ENCODE data around the gene S100A7. TPM values are rescaled to one million over a fixed set of nuclear protein-coding genes. Genes with fewer than 3 reads are reported as not detected.
"Not testable (repeated sequence)": the region's sequence is repeated elsewhere in the genome, so short reads cannot be mapped to it uniquely, and the experiment has no call there.

The S100A7 gene
- total RNA-seq, 1 experiment from 2014 or later = not detected

GRCh38 chr1:153466908-153467307 lies 6.5 kb upstream of the S100A7 start:
- ChIA-PET POLR2A (ENCODE audit: low non-redundant PET) (no interaction called here), CTCF (interaction anchor here (3.6 kb wide), 1 partner anchor 28 kb away, joined by 16 read pairs; no protein-coding TSS in a partner anchor)
- BruUV-seq (replicated peaks) = no TSS peak
- Histone ChIP-seq H3K9me3 (ENCODE audit: low read depth, low read length, poor library complexity, severe bottlenecking) (no peaks in the 10 kb centered on the region), H3K4me3 (ENCODE audit: low read depth, low read length, poor library complexity, severe bottlenecking) (no peak overlapping the region), H3K4me1 (ENCODE audit: insufficient read depth, low read length, poor library complexity, severe bottlenecking) (no peaks in the 10 kb centered on the region), H3K27ac (ENCODE audit: low read depth, low read length, poor library complexity, severe bottlenecking) (no peak overlapping the region), H3K27me3 (replicated peaks; ENCODE audit: insufficient read depth, low read depth, low read length, poor library complexity) (peaks cover 43% of the 10 kb centered on the region), H3K36me3 (ENCODE audit: insufficient read depth, low read length, poor library complexity, severe bottlenecking) (no peaks in the 10 kb centered on the region)
- intact Hi-C loops (cut with micrococcal nuclease; ENCODE audit: unreplicated experiment) = loop anchor here (5.0 kb wide), 1 partner anchor 45 kb away; no protein-coding TSS in a partner anchor
- DNase-seq (ENCODE audit: low spot score) = no peak
- TF ChIP-seq EZH2 (IDR thresholded peaks at IDR 0.05; ENCODE audit: borderline replicate concordance, low read depth, low read length, poor library complexity, severe bottlenecking) (no peak), CTCF (conservative IDR thresholded peaks at IDR 0.05; ENCODE audit: low read depth, low read length) (no peak)

- CTCF ChIA-PET = interaction anchor here (0.6 to 3.6 kb wide), 4 partner anchors 29 to 238 kb away, joined by 3 to 16 read pairs (median 6); no protein-coding TSS in a partner anchor
- POLR2A ChIA-PET (ENCODE audit: low non-redundant PET) = interaction anchor here (0.6 kb wide), 1 partner anchor 466 kb away, joined by 5 read pairs; no protein-coding TSS in a partner anchor
- H3K27me3 ChIP-seq (replicated peaks; ENCODE audit: insufficient read depth, low read depth, low read length, poor library complexity) = peaks cover 52% of the 10 kb centered on the region
- intact Hi-C loops (cut with micrococcal nuclease; ENCODE audit: unreplicated experiment) = loop anchor here (1.0 to 5.0 kb wide), 2 partner anchors 29 to 44 kb away; no protein-coding TSS in a partner anchor
- H3K36me3 ChIP-seq (ENCODE audit: insufficient read depth, low read length, poor library complexity, severe bottlenecking) = no peaks in the 10 kb centered on the region
- peak; percentile 67 for DNase-seq (ENCODE audit: low spot score)
- no peaks in the 10 kb centered on the region for H3K4me1 ChIP-seq (ENCODE audit: insufficient read depth, low read length, poor library complexity, severe bottlenecking)
- TF ChIP-seq EZH2 (IDR thresholded peaks at IDR 0.05; ENCODE audit: borderline replicate concordance, low read depth, low read length, poor library complexity, severe bottlenecking) (no peak), CTCF (conservative IDR thresholded peaks at IDR 0.05; ENCODE audit: low read depth, low read length) (peak; percentile 89)
- no peak overlapping the region for H3K27ac ChIP-seq (ENCODE audit: low read depth, low read length, poor library complexity, severe bottlenecking)
- H3K9me3 ChIP-seq (ENCODE audit: low read depth, low read length, poor library complexity, severe bottlenecking) = no peaks in the 10 kb centered on the region
- no peak overlapping the region for H3K4me3 ChIP-seq (ENCODE audit: low read depth, low read length, poor library complexity, severe bottlenecking)
- no TSS peak for BruUV-seq (replicated peaks)
These were observed 5.6 kb upstream of the S100A7 start for GRCh38 chr1:153465811-153466636.

GRCh38 chr1:153462741-153463140 lies 2.3 kb upstream of the S100A7 start:
- POLR2A ChIA-PET (ENCODE audit: low non-redundant PET); H3K36me3 ChIP-seq (ENCODE audit: insufficient read depth, low read length, poor library complexity, severe bottlenecking); H3K4me1 ChIP-seq (ENCODE audit: insufficient read depth, low read length, poor library complexity, severe bottlenecking); H3K27ac ChIP-seq (ENCODE audit: low read depth, low read length, poor library complexity, severe bottlenecking); CTCF ChIA-PET; BruUV-seq (replicated peaks); intact Hi-C loops (cut with micrococcal nuclease; ENCODE audit: unreplicated experiment); H3K4me3 ChIP-seq (ENCODE audit: low read depth, low read length, poor library complexity, severe bottlenecking); DNase-seq (ENCODE audit: low spot score); H3K9me3 ChIP-seq (ENCODE audit: low read depth, low read length, poor library complexity, severe bottlenecking): not testable (repeated sequence)
- H3K27me3 ChIP-seq (replicated peaks; ENCODE audit: insufficient read depth, low read depth, low read length, poor library complexity) = peaks cover 65% of the 10 kb centered on the region

All from A673 (cell line).